ENCODE results near the gene KRT79.

DNA sequence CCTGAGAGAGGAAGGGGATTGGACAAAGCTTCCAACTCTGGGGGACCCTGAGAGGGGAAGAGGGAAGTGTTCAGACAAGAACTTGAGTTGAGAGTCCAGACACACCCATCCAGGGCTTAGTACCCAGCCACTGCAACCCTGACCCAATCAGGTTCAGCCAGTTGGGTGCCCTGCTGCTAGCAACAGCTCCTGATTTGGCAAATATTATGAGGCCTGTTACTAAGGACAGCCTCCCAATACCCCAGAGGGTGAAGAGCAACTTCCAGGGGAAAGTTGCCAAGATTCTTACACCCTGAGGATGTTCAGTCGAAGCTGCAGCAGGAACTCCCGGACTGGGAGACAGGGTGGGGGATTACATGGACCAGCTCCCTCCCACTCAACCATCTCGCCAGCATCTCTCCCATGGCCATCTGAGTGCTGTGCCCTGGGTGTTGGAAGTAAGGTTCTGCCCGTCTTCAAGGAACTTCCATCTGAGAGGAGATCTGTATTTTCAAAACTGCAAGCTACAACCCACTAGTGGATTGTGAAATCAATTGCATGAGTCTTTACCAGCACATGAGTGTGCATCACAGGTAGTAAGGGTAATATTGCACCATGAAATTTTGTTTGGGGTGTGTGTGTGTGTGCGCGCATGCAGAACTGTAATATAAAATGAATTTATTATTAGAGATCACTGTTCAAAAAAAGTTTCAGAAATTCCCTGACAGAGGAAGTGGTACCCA, 26.2 kb upstream of the KRT79 start:
- TF ChIP-seq, protein P1, sequence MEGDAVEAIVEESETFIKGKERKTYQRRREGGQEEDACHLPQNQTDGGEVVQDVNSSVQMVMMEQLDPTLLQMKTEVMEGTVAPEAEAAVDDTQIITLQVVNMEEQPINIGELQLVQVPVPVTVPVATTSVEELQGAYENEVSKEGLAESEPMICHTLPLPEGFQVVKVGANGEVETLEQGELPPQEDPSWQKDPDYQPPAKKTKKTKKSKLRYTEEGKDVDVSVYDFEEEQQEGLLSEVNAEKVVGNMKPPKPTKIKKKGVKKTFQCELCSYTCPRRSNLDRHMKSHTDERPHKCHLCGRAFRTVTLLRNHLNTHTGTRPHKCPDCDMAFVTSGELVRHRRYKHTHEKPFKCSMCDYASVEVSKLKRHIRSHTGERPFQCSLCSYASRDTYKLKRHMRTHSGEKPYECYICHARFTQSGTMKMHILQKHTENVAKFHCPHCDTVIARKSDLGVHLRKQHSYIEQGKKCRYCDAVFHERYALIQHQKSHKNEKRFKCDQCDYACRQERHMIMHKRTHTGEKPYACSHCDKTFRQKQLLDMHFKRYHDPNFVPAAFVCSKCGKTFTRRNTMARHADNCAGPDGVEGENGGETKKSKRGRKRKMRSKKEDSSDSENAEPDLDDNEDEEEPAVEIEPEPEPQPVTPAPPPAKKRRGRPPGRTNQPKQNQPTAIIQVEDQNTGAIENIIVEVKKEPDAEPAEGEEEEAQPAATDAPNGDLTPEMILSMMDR (IDR thresholded peaks at IDR 0.05; ENCODE audit: low read depth, low read length, poor library complexity, severe bottlenecking), result no peak
- no peak for TF ChIP-seq EZH2phosphoT487 (IDR thresholded peaks at IDR 0.05; ENCODE audit: borderline replicate concordance, low read length)

Measured in DOHH2 (cell line).